Measurements from ENCODE around the gene PCSK6. TPM values are rescaled to one million over a fixed set of nuclear protein-coding genes. Genes with fewer than 3 reads are reported as not detected.

Gene PCSK6
- polyA plus RNA-seq, 1 donor from 2014 or later, result 1.1 TPM

- no peak overlapping the region for H3K27ac ChIP-seq (ENCODE audit: low read length)
- no peaks in the 10 kb centered on the region for H3K27me3 ChIP-seq (ENCODE audit: insufficient read depth, low read depth, low read length)
Observed at GRCh38 chr15:101349047-101349951, 140.2 kb downstream of the PCSK6 start.

More at GRCh38 chr15:101349047-101349951, 140.2 kb downstream of the PCSK6 start:
- TF ChIP-seq MXI1 (conservative IDR thresholded peaks at IDR 0.05; ENCODE audit: poor library complexity, severe bottlenecking), result no peak
- no peak for TF ChIP-seq TAF1 (IDR thresholded peaks at IDR 0.05; ENCODE audit: low read depth)
- no peak for TF ChIP-seq CTCF (IDR thresholded peaks at IDR 0.05; ENCODE audit: poor library complexity, severe bottlenecking)
- no peak for TF ChIP-seq RAD21 (conservative IDR thresholded peaks at IDR 0.05)
- no peak for TF ChIP-seq SMC3 (conservative IDR thresholded peaks at IDR 0.05; ENCODE audit: poor library complexity)
- TF ChIP-seq REST (IDR thresholded peaks at IDR 0.05; ENCODE audit: borderline replicate concordance), result no peak
- no peak for TF ChIP-seq EZH2 (IDR thresholded peaks at IDR 0.05; ENCODE audit: borderline replicate concordance, insufficient read depth, low read length, poor library complexity, severe bottlenecking)
- no peak for TF ChIP-seq POLR2AphosphoS5 (IDR thresholded peaks at IDR 0.05)
- no peak for TF ChIP-seq EP300 (conservative IDR thresholded peaks at IDR 0.05; ENCODE audit: poor library complexity, severe bottlenecking)
- Histone ChIP-seq H2AFZ (ENCODE audit: low read depth, low read length) (no peak overlapping the region), H3K9me2 (ENCODE audit: insufficient read depth, low read length) (no peaks in the 10 kb centered on the region), H3K4me2 (ENCODE audit: low read length) (no peak overlapping the region), H3K4me3 (ENCODE audit: low read length) (no peak overlapping the region), H3F3A (ENCODE audit: insufficient read depth, low read length, poor library complexity, severe bottlenecking) (no peaks in the 10 kb centered on the region), H4K20me1 (ENCODE audit: insufficient read depth) (no peaks in the 10 kb centered on the region), H3K9ac (ENCODE audit: low read length) (no peak overlapping the region), H3K79me2 (replicated peaks; ENCODE audit: insufficient read depth, low read length) (no peaks in the 10 kb centered on the region), H3K9me3 (ENCODE audit: low read length) (no peaks in the 10 kb centered on the region), H3K36me3 (ENCODE audit: insufficient read depth, low read length) (no peaks in the 10 kb centered on the region)

All from neural cell (in vitro differentiated cells).